Activated B cell treated with CpG ODN at 0.5 μM for 24 hours (primary cell): ENCODE data around the gene TAF9B. TPM values are rescaled to one million over a fixed set of nuclear protein-coding genes. Genes with fewer than 3 reads are reported as not detected.
"Not testable (repeated sequence)": the region's sequence is repeated elsewhere in the genome, so short reads cannot be mapped to it uniquely, and the experiment has no call there.

ENCODE experiments used
- ATAC-seq: fragments of 200-7000 bp; cut with Tn5 transposase; one replicate; pipeline ENCODE4 v1.10.0; 2021; ENCODE audit warnings: low read depth, mild to moderate bottlenecking, moderate library complexity
- CTCF ChIA-PET: fragments of 350-600 bp; sonication (Branson Sonifier 250); formaldehyde crosslinking; loops from one replicate; lab custom pipeline; 2021; ENCODE audit warnings: antibody characterized with exemption; lab: Charles Lee
- POLR2A ChIA-PET: fragments of 350-600 bp; sonication (Branson Sonifier 250); formaldehyde crosslinking; loops from one replicate; lab custom pipeline; 2021; ENCODE audit warnings: antibody characterized with exemption; lab: Charles Lee
- DNase-seq: peaks from one replicate; pipeline ENCODE4 v3.0.0; 2022
- H3K27ac Mint-ChIP-seq: one replicate; pipeline ENCODE4 v1.8.0; 2020; ENCODE audit warnings: mixed read lengths
- H3K27me3 Mint-ChIP-seq: one replicate; pipeline ENCODE4 v1.8.0; 2021; ENCODE audit warnings: mixed read lengths
- H3K36me3 Mint-ChIP-seq: one replicate; pipeline ENCODE4 v1.8.0; 2021; ENCODE audit warnings: low read depth, mixed read lengths
- H3K4me1 Mint-ChIP-seq: one replicate; pipeline ENCODE4 v1.8.0; 2021; ENCODE audit warnings: mixed read lengths
- H3K4me3 Mint-ChIP-seq: one replicate; pipeline ENCODE4 v1.8.0; 2020; ENCODE audit warnings: mild to moderate bottlenecking, mixed read lengths
- H3K9me3 Mint-ChIP-seq: one replicate; pipeline ENCODE4 v1.8.0; 2020; ENCODE audit warnings: mixed read lengths
- intact Hi-C: fragments of 100-400 bp; cut with micrococcal nuclease; formaldehyde crosslinking; loops from one replicate; pipeline ENCODE4 v1.15.1; 2024
- total RNA-seq: library from RNA; stranded (reverse); gene quantifications from 2 replicates; pipeline ENCODE4 v1.2.3, GENCODE V29; 2022
- TF ChIP-seq, protein P1 (sequence below): fragments of 200-600 bp; IDR thresholded peaks from one replicate; pipeline ENCODE4 v1.8.0; 2022; ENCODE audit warnings: antibody characterized with exemption, mild to moderate bottlenecking

Gene TAF9B
- total RNA-seq, 1 donor from 2014 or later: 16.2 TPM

DNA sequence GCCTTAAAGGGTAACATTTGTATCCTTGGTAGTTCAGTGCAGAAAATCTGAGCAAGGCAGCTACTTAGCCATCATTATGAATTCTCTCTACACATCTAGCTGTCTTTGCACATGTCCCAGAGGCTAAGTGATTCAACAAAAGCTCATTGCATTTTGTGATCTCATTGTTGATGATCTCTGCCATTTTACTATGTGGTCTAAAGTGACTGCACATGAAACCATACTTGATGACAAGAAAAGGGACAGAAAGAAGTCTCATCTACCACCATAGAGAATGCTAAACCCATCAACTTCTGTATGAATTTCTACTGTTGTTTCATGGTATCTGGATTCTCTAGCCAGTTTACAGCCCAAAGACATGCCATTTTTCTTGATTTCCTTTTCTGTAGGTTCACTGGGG is 41.3 kb downstream of the TAF9B start:
- H3K36me3 Mint-ChIP-seq: no peaks in the 10 kb centered on the region
- no peaks in the 10 kb centered on the region for H3K9me3 Mint-ChIP-seq
- peaks cover 3% of the 10 kb centered on the region for H3K4me1 Mint-ChIP-seq
- ATAC-seq (no peak), DNase-seq (no peak)
- intact Hi-C loops: loop anchor here (10.0 kb wide), 1 partner anchor 1823 kb away; no protein-coding TSS in a partner anchor
- TF ChIP-seq, protein P1, sequence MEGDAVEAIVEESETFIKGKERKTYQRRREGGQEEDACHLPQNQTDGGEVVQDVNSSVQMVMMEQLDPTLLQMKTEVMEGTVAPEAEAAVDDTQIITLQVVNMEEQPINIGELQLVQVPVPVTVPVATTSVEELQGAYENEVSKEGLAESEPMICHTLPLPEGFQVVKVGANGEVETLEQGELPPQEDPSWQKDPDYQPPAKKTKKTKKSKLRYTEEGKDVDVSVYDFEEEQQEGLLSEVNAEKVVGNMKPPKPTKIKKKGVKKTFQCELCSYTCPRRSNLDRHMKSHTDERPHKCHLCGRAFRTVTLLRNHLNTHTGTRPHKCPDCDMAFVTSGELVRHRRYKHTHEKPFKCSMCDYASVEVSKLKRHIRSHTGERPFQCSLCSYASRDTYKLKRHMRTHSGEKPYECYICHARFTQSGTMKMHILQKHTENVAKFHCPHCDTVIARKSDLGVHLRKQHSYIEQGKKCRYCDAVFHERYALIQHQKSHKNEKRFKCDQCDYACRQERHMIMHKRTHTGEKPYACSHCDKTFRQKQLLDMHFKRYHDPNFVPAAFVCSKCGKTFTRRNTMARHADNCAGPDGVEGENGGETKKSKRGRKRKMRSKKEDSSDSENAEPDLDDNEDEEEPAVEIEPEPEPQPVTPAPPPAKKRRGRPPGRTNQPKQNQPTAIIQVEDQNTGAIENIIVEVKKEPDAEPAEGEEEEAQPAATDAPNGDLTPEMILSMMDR: no peak
- POLR2A ChIA-PET: no interaction called here
- CTCF ChIA-PET: no interaction called here
- no peak overlapping the region for H3K27ac Mint-ChIP-seq
- H3K27me3 Mint-ChIP-seq: peaks cover 2% of the 10 kb centered on the region
- no peak overlapping the region for H3K4me3 Mint-ChIP-seq

DNA sequence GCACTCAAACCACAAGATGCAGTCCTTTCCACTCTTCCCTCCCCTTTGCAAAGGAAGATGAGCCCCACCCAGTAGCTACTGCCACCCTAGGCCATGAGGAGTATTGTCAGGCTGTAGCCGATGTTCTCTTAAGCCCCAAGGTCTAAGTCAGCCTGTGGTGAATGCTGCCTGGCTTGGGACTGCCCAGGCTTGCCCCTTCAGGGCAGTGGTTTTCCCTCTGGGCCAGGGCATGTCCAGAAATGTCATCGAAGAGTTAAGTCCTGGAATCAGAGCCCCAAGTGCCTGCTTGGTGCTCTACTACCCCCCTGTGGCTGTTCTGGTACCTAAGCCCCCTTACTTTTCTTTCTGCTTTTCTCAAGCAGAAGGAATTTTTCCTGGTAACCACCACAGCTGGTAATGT is 47.2 kb downstream of the TAF9B start:
- H3K4me3 Mint-ChIP-seq: no peak overlapping the region
- H3K9me3 Mint-ChIP-seq: peaks cover 9% of the 10 kb centered on the region
- H3K27ac Mint-ChIP-seq: no peak overlapping the region
- TF ChIP-seq, protein P1: no peak
- H3K27me3 Mint-ChIP-seq: peaks cover 2% of the 10 kb centered on the region
- DNase-seq: no peak
- intact Hi-C loops: loop anchor here (1.0 to 10.0 kb wide), 2 partner anchors 24 to 1817 kb away; no protein-coding TSS in a partner anchor
- H3K36me3 Mint-ChIP-seq: no peaks in the 10 kb centered on the region
- ChIA-PET POLR2A (no interaction called here), CTCF (interaction anchor here (0.6 kb wide), 1 partner anchor 187 kb away, joined by 3 read pairs; no protein-coding TSS in a partner anchor)
- H3K4me1 Mint-ChIP-seq: no peaks in the 10 kb centered on the region
- ATAC-seq: no peak

DNA sequence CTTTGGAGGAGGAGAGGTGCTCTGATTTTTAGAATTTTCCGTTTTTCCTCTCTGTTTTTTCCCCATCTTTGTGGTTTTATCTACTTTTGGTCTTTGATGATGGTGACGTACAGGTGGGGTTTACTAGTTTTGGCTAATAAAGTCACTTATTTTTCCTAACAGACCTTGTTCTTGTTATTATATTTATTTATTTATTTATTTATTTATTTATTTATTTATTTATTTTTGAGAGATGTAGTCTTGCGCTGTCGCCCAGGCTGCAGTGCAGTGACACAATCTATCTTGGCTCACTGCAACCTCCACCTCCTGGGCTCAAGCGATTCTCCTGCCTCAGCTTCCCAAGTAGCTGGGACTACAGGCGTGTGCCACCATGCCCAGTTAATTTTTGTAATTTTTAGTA is 58.0 kb downstream of the TAF9B start:
- DNase-seq: not testable (repeated sequence)

More for the DNA sequence above, 58.0 kb downstream of the TAF9B start:
- H3K36me3 Mint-ChIP-seq, POLR2A ChIA-PET, H3K9me3 Mint-ChIP-seq, CTCF ChIA-PET, H3K4me1 Mint-ChIP-seq, H3K27me3 Mint-ChIP-seq, H3K27ac Mint-ChIP-seq, ATAC-seq, H3K4me3 Mint-ChIP-seq, intact Hi-C loops: not testable (repeated sequence)

Other genes with a start within 250 kb of the TAF9B start
- 36.5 and 40.2 TPM in 2 replicates for gene MAGT1, start 244.2 kb downstream of the TAF9B start, total RNA-seq
- 196 and 235 TPM in 2 replicates for gene COX7B, start 240.2 kb downstream of the TAF9B start, total RNA-seq
- 8.2 and 9.4 TPM in 2 replicates for gene ATP7A, start 229.0 kb downstream of the TAF9B start, total RNA-seq
- not detected in 2 replicates for gene PGAM4, start 170.0 kb downstream of the TAF9B start, total RNA-seq
- gene PGK1, start 35.4 kb downstream of the TAF9B start, total RNA-seq: 293 and 295 TPM in 2 replicates
- 20.5 and 20.7 TPM in 2 replicates for gene CYSLTR1, start 188.0 kb upstream of the TAF9B start, total RNA-seq